ENCODE measurements around the gene SPATA6. TPM values are rescaled to one million over a fixed set of nuclear protein-coding genes. Genes with fewer than 3 reads are reported as not detected.

Gene SPATA6
- total and polyA plus RNA-seq, 2 of the 4 experiments (the other 2 are of a cell fraction) = 1.1 to 2.0 TPM

DNA sequence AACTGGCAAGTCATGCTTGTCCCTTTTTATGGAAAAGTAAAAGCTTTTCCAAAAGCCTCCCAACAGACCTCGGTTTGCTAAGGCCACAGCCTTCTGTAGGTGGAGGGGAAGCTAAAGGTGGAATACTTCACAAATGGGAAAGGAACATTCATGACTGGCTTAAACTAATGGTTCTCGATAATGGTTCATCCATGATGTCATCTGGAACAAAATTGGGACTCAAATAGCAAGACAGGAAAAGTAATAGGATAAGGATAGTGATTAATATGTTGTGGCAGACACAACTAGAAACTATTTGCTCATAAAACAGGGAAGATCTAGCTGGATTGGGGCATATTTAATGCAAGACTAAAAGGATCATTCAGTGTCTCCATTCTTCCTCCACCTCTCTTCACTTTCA lies 16.7 kb upstream of the SPATA6 start:
- in situ Hi-C loops (cut with MboI; ENCODE audit: low sequenced_read_pairs) (no loop called here), dilution Hi-C loops (cut with HindIII; ENCODE audit: low sequenced_read_pairs, unreplicated experiment) (no loop called here), intact Hi-C loops (cut with micrococcal nuclease) (no loop called here)
- H4K8ac ChIP-seq (ENCODE audit: low read depth in 2 of 2, low read length in 2 of 2) = no peak overlapping the region
- ATAC-seq (ENCODE audit: low read depth) (no peak), DNase-seq (no peak)
- peaks cover 2% of the 10 kb centered on the region; the same call in 1 of the 2 replicates for H3K9me1 ChIP-seq (ENCODE audit: insufficient read depth, low read length)
- 0 out of 2 replicates have a peak, but pooled peaks cover 2% of the 10 kb centered on the region for H3K27me3 ChIP-seq (ENCODE audit: control insufficient read depth, insufficient read depth, low read length)
- no peaks in the 10 kb centered on the region for H3K9me3 ChIP-seq (ENCODE audit: control insufficient read depth, insufficient read depth, low read length)
- H2BK20ac ChIP-seq (ENCODE audit: low read depth, low read length) = no peak overlapping the region
- no peak overlapping the region for H3K4me3 ChIP-seq (ENCODE audit: insufficient read depth, low read depth, low read length)
- no peak overlapping the region for H4K91ac ChIP-seq (ENCODE audit: insufficient read depth, low read depth, low read length)
- ChIA-PET POLR2A (ENCODE audit: unreplicated experiment) (no interaction called here), CTCF (no interaction called here)
- H2AK5ac ChIP-seq (ENCODE audit: low read depth, low read length) = no peak overlapping the region
- no TSS peak for BruUV-seq (replicated peaks)
- H3K23ac ChIP-seq (ENCODE audit: low read depth, low read length) = no peak overlapping the region
- no peaks in the 10 kb centered on the region for H3K79me1 ChIP-seq (ENCODE audit: low read depth in 1 of 2, low read length in 2 of 2)
- no CpG with 5 or more reads among the region's 2 CpGs for WGBS, 2 experiments (ENCODE audit: extremely low coverage in 2 of 2, insufficient read length in 1 of 2)
- H2AK9ac ChIP-seq (replicated peaks; ENCODE audit: low read depth, low read length, poor library complexity) = no peak overlapping the region
- no peak overlapping the region for H2BK120ac ChIP-seq (ENCODE audit: low read depth, low read length)
- H3K14ac ChIP-seq (replicated peaks; ENCODE audit: low read depth, low read length) = no peak overlapping the region
- peaks cover 8% of the 10 kb centered on the region; the same call in 1 of the 2 replicates for H3K4me1 ChIP-seq (ENCODE audit: control insufficient read depth, insufficient read depth, low read length)
- no peak overlapping the region for H2BK5ac ChIP-seq (ENCODE audit: low read depth, low read length, poor library complexity, severe bottlenecking)
- H3K56ac ChIP-seq (ENCODE audit: extremely low read depth, insufficient read depth, low read length) = no peak overlapping the region
- no peak overlapping the region for H4K5ac ChIP-seq (ENCODE audit: low read depth, low read length)
- no peak overlapping the region for H3K27ac ChIP-seq (ENCODE audit: insufficient read depth, low read length)
- H4K20me1 ChIP-seq (ENCODE audit: insufficient read depth, low read length) = no peaks in the 10 kb centered on the region
- H3K9ac ChIP-seq (ENCODE audit: low read depth, low read length) = no peak overlapping the region
- H3K4me2 ChIP-seq (ENCODE audit: low read depth, low read length) = no peak overlapping the region
- H2BK15ac ChIP-seq (ENCODE audit: low read depth, low read length) = no peak overlapping the region
- H3K18ac ChIP-seq (ENCODE audit: low read depth, low read length) = no peak overlapping the region
- no peak overlapping the region for H2AFZ ChIP-seq (replicated peaks; ENCODE audit: low read length, poor library complexity)
- no peak overlapping the region for H3K4ac ChIP-seq (ENCODE audit: low read depth, low read length)
- H3K36me3 ChIP-seq (ENCODE audit: control insufficient read depth, insufficient read depth, low read length) = no peaks in the 10 kb centered on the region
- no peak for TF ChIP-seq FOS (IDR thresholded peaks at IDR 0.05; ENCODE audit: low read depth, low read length)
- TF ChIP-seq CTCF (conservative IDR thresholded peaks at IDR 0.05; ENCODE audit: low read depth, low read length) = no peak
- TF ChIP-seq BHLHE40 (IDR thresholded peaks at IDR 0.05; ENCODE audit: low read depth, low read length) = no peak
- no peak for TF ChIP-seq MAFK (IDR thresholded peaks at IDR 0.05; ENCODE audit: low read depth, low read length)
- no peak for TF ChIP-seq SMC3 (IDR thresholded peaks at IDR 0.05; ENCODE audit: low read depth, low read length)
- TF ChIP-seq NFE2L2 (IDR thresholded peaks at IDR 0.05; ENCODE audit: low read depth, low read length) = no peak
- no peak for TF ChIP-seq MXI1 (IDR thresholded peaks at IDR 0.05; ENCODE audit: borderline replicate concordance, low read depth, low read length)
- no peak for TF ChIP-seq RAD21 (IDR thresholded peaks at IDR 0.05; ENCODE audit: low read length)
- TF ChIP-seq POLR2A (IDR thresholded peaks at IDR 0.05; ENCODE audit: low read depth, low read length) = no peak
- no peak for TF ChIP-seq MAZ (IDR thresholded peaks at IDR 0.05; ENCODE audit: borderline replicate concordance, low read depth, low read length)
- TF ChIP-seq RCOR1 (IDR thresholded peaks at IDR 0.05; ENCODE audit: insufficient replicate concordance, low read length) = no peak
- TF ChIP-seq, protein P1, sequence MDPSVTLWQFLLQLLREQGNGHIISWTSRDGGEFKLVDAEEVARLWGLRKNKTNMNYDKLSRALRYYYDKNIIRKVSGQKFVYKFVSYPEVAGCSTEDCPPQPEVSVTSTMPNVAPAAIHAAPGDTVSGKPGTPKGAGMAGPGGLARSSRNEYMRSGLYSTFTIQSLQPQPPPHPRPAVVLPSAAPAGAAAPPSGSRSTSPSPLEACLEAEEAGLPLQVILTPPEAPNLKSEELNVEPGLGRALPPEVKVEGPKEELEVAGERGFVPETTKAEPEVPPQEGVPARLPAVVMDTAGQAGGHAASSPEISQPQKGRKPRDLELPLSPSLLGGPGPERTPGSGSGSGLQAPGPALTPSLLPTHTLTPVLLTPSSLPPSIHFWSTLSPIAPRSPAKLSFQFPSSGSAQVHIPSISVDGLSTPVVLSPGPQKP (IDR thresholded peaks at IDR 0.05; ENCODE audit: borderline replicate concordance, low read depth, low read length) = no peak
- TF ChIP-seq CHD1 (IDR thresholded peaks at IDR 0.05; ENCODE audit: low read depth, low read length) = no peak
- TF ChIP-seq USF2 (IDR thresholded peaks at IDR 0.05; ENCODE audit: low read depth, low read length) = no peak
- TF ChIP-seq RFX5 (IDR thresholded peaks at IDR 0.05; ENCODE audit: low read depth, low read length) = no peak
